Fibroblast of lung (primary cell): ENCODE results near the gene FKBP14. TPM values are rescaled to one million over a fixed set of nuclear protein-coding genes. Genes with fewer than 3 reads are reported as not detected.

Experiments used
- DNase-seq, 2 donors: peaks; one replicate each; pipeline versions ENCODE4 v3.0.0 to v3.0.0-alpha.2; 2010; ENCODE audit warnings: low read depth in 2 of 2
- H2AFZ ChIP-seq: 2 replicates; pipeline ENCODE4 v1.5.1; 2012; ENCODE audit warnings: low read length, control low read depth, inconsistent platforms
- H3K27ac ChIP-seq: 2 replicates; pipeline ENCODE4 v1.5.1; 2011; ENCODE audit warnings: low read length, control low read depth; ENCODE audit not compliant: insufficient read depth
- H3K27me3 ChIP-seq: 2 replicates; pipeline ENCODE4 v1.5.1; 2011; ENCODE audit warnings: mild to moderate bottlenecking, low read length; ENCODE audit not compliant: control insufficient read depth, insufficient read depth
- H3K36me3 ChIP-seq: 2 replicates; pipeline ENCODE4 v1.5.1; 2011; ENCODE audit warnings: low read length; ENCODE audit not compliant: control insufficient read depth, insufficient read depth
- H3K4me1 ChIP-seq: 2 replicates; pipeline ENCODE4 v1.5.1; 2011; ENCODE audit warnings: low read length; ENCODE audit not compliant: control insufficient read depth, insufficient read depth; ENCODE audit errors: extremely low read depth
- H3K4me2 ChIP-seq: 2 replicates; pipeline ENCODE4 v1.5.1; 2011; ENCODE audit warnings: low read length, control low read depth; ENCODE audit not compliant: insufficient read depth; ENCODE audit errors: extremely low read depth
- H3K4me3 ChIP-seq, 4 experiments: fragments of 200-600 bp in 1 of 4; sonication (generic) in 1 of 4; replicated peaks in 1 of 4; 2 replicates each; pipeline ENCODE4 v1.5.1; 2011 to 2016; ENCODE audit warnings: low read length in 4 of 4, low read depth in 3 of 4, mild to moderate bottlenecking in 3 of 4, control low read depth in 2 of 4, inconsistent platforms in 1 of 4, mixed read lengths in 1 of 4; ENCODE audit not compliant: insufficient read depth in 1 of 4; ENCODE audit errors: control extremely low read depth in 1 of 4
- H3K79me2 ChIP-seq: 2 replicates; pipeline ENCODE4 v1.5.1; 2012; ENCODE audit warnings: mild to moderate bottlenecking, low read length, inconsistent platforms; ENCODE audit not compliant: control insufficient read depth, insufficient read depth
- H3K9ac ChIP-seq: 2 replicates; pipeline ENCODE4 v1.5.1; 2011; ENCODE audit warnings: mild to moderate bottlenecking, low read length, control low read depth; ENCODE audit not compliant: insufficient read depth
- H3K9me3 ChIP-seq: 2 replicates; pipeline ENCODE4 v1.5.1; 2012; ENCODE audit warnings: low read depth, low read length; ENCODE audit not compliant: control insufficient read depth, insufficient read depth
- H4K20me1 ChIP-seq: 2 replicates; pipeline ENCODE4 v1.5.1; 2011; ENCODE audit warnings: low read length; ENCODE audit not compliant: control insufficient read depth, insufficient read depth; ENCODE audit errors: extremely low read depth
- EZH2 ChIP-seq: IDR thresholded peaks from 2 replicates; pipeline ENCODE4 v1.5.1; 2012; ENCODE audit warnings: low read length, control low read depth, mild to moderate bottlenecking; ENCODE audit errors: missing control alignments
- polyA plus RNA-seq, 2 donors: library from polyadenylated mRNA; depleted of rRNA in 1 of 2; stranded (reverse) in 1 of 2; unstranded in 1 of 2; fragments of >200 nt; gene quantifications; 2 replicates each; pipeline ENCODE4 v1.2.1, GENCODE V29; 2011 to 2012; ENCODE audit warnings: missing spikeins in 1 of 2
- total RNA-seq: library from RNA; depleted of rRNA; stranded (reverse); fragments of >200 nt; gene quantifications from 2 replicates; pipeline ENCODE4 v1.2.1, GENCODE V29; 2014
- TF ChIP-seq, protein P1 (sequence below), 2 donors: IDR thresholded peaks in 1 of 2; conservative IDR thresholded peaks in 1 of 2; 1 replicate in 1 of 2; 2 replicates in 1 of 2; pipeline ENCODE4 v1.5.1; 2011 to 2012; ENCODE audit warnings: low read length in 2 of 2, control low read depth in 1 of 2, inconsistent platforms in 1 of 2, low read depth in 1 of 2, mild to moderate bottlenecking in 1 of 2

FKBP14 gene
- total and polyA plus RNA-seq, 2 donors (not counting 1 experiment from before 2014, with no cell fraction given), result 21.8 to 52.0 TPM

- H2AFZ ChIP-seq, result no peak overlapping the region
- DNase-seq, result peak; percentile 60 to 71
- no peak overlapping the region for H3K4me2 ChIP-seq
- no peak overlapping the region for H3K9ac ChIP-seq
- H3K9me3 ChIP-seq, result no peaks in the 10 kb centered on the region
- H4K20me1 ChIP-seq, result no peaks in the 10 kb centered on the region
- peaks cover 29% of the 10 kb centered on the region for H3K79me2 ChIP-seq
- H3K36me3 ChIP-seq, result no peaks in the 10 kb centered on the region
- H3K4me1 ChIP-seq, result peaks cover 14% of the 10 kb centered on the region
- no peaks in the 10 kb centered on the region for H3K27me3 ChIP-seq
- H3K27ac ChIP-seq, result no peak overlapping the region
- no peak overlapping the region for H3K4me3 ChIP-seq
- TF ChIP-seq, protein P1, sequence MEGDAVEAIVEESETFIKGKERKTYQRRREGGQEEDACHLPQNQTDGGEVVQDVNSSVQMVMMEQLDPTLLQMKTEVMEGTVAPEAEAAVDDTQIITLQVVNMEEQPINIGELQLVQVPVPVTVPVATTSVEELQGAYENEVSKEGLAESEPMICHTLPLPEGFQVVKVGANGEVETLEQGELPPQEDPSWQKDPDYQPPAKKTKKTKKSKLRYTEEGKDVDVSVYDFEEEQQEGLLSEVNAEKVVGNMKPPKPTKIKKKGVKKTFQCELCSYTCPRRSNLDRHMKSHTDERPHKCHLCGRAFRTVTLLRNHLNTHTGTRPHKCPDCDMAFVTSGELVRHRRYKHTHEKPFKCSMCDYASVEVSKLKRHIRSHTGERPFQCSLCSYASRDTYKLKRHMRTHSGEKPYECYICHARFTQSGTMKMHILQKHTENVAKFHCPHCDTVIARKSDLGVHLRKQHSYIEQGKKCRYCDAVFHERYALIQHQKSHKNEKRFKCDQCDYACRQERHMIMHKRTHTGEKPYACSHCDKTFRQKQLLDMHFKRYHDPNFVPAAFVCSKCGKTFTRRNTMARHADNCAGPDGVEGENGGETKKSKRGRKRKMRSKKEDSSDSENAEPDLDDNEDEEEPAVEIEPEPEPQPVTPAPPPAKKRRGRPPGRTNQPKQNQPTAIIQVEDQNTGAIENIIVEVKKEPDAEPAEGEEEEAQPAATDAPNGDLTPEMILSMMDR (conservative IDR thresholded peaks at IDR 0.05 in 1 of 2, IDR thresholded peaks at IDR 0.05 in 1 of 2; ENCODE audit: low read depth in 1 of 2, low read length in 2 of 2), result no peak
- no peak for TF ChIP-seq EZH2
These were observed 6.0 kb upstream of the FKBP14 start for GRCh38 chr7:30032310-30033125.

- Histone ChIP-seq H3K4me1 (peaks cover 14% of the 10 kb centered on the region), H4K20me1 (no peaks in the 10 kb centered on the region), H3K36me3 (no peaks in the 10 kb centered on the region), H3K27me3 (no peaks in the 10 kb centered on the region), H3K4me2 (peak overlapping the region; percentile 89), H3K9me3 (no peaks in the 10 kb centered on the region), H3K9ac (no peak overlapping the region), H3K27ac (no peak overlapping the region), H3K79me2 (peaks cover 37% of the 10 kb centered on the region), H2AFZ (no peak overlapping the region), H3K4me3 (peak overlapping the region; percentile 84 to 97 (median 85))
- TF ChIP-seq EZH2, result no peak
- TF ChIP-seq, protein P1 (conservative IDR thresholded peaks at IDR 0.05 in 1 of 2, IDR thresholded peaks at IDR 0.05 in 1 of 2; ENCODE audit: low read depth in 1 of 2, low read length in 2 of 2), result no peak
- peak in 1 of 2 donors; percentile 21 for DNase-seq
These were observed 3.2 kb upstream of the FKBP14 start for GRCh38 chr7:30029696-30030095.

GRCh38 chr7:30028749-30029635, 2.5 kb upstream of the FKBP14 start:
- TF ChIP-seq EZH2, result no peak
- TF ChIP-seq, protein P1 (conservative IDR thresholded peaks at IDR 0.05 in 1 of 2, IDR thresholded peaks at IDR 0.05 in 1 of 2; ENCODE audit: low read depth in 1 of 2, low read length in 2 of 2), result peak in 1 of 2 donors; percentile 7
- H3K9me3 ChIP-seq, result no peaks in the 10 kb centered on the region
- H3K27ac ChIP-seq, result peak overlapping the region; percentile 53
- H3K79me2 ChIP-seq, result peaks cover 37% of the 10 kb centered on the region
- H3K4me1 ChIP-seq, result peaks cover 14% of the 10 kb centered on the region
- peak overlapping the region; percentile 89 for H3K4me2 ChIP-seq
- H3K27me3 ChIP-seq, result no peaks in the 10 kb centered on the region
- H3K9ac ChIP-seq, result peak overlapping the region; percentile 69
- H3K36me3 ChIP-seq, result no peaks in the 10 kb centered on the region
- no peaks in the 10 kb centered on the region for H4K20me1 ChIP-seq
- DNase-seq, result peak; percentile 32 to 47
- peak overlapping the region; percentile 84 to 97 (median 85) for H3K4me3 ChIP-seq
- peak overlapping the region; percentile 79 for H2AFZ ChIP-seq
